ENCODE results near the gene POLR2C.

DNA sequence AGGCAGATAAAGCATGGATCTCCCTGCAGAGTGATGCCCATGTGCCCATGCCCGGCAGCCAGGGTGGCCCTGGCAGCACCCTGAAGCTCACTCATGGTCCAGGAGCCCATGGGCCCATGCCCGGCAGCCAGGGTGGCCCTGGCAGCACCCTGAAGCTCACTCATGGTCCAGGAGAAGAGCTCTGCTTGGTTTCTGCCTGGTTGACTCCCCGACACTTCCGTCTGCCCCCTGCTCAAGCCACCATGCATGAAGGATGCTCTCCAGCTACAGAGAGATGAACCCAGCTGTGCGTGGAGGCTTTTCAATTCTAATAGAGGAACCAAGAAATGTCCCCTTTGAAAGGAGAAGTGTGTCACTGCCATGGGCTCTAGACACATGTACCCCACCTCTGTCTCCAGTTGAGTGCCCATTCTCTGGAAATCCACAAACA, 49.2 kb upstream of the POLR2C start:
- no peak for TF ChIP-seq CTCF (conservative IDR thresholded peaks at IDR 0.05; ENCODE audit: low read depth in 2 of 2)
- no peak for TF ChIP-seq POLR2AphosphoS5 (IDR thresholded peaks at IDR 0.05; ENCODE audit: low read depth)
- TF ChIP-seq REST (IDR thresholded peaks at IDR 0.05; ENCODE audit: unreplicated experiment) = no peak
- no peak for TF ChIP-seq EZH2 (IDR thresholded peaks at IDR 0.05; ENCODE audit: low read depth, unreplicated experiment)
- TF ChIP-seq NANOG (IDR thresholded peaks at IDR 0.05; ENCODE audit: borderline replicate concordance) = no peak
- no peak for TF ChIP-seq ZNF114 (CRISPR knock-in tag; IDR thresholded peaks at IDR 0.05)
- no peak for TF ChIP-seq EZH2phosphoT487 (IDR thresholded peaks at IDR 0.05; ENCODE audit: unreplicated experiment)
- no peak for TF ChIP-seq CREB1 (CRISPR knock-in tag; IDR thresholded peaks at IDR 0.05; ENCODE audit: low read depth)
- no peak for TF ChIP-seq ZNF331 (CRISPR knock-in tag; IDR thresholded peaks at IDR 0.05; ENCODE audit: low read depth)
- TF ChIP-seq ETS1 (IDR thresholded peaks at IDR 0.05) = no peak

Data from GM23338 (cell line).